ENCODE measurements around the gene NUPR1.

GRCh38 chr16:28527985-28528384, 10.8 kb downstream of the NUPR1 start:
- TF ChIP-seq, protein P1, sequence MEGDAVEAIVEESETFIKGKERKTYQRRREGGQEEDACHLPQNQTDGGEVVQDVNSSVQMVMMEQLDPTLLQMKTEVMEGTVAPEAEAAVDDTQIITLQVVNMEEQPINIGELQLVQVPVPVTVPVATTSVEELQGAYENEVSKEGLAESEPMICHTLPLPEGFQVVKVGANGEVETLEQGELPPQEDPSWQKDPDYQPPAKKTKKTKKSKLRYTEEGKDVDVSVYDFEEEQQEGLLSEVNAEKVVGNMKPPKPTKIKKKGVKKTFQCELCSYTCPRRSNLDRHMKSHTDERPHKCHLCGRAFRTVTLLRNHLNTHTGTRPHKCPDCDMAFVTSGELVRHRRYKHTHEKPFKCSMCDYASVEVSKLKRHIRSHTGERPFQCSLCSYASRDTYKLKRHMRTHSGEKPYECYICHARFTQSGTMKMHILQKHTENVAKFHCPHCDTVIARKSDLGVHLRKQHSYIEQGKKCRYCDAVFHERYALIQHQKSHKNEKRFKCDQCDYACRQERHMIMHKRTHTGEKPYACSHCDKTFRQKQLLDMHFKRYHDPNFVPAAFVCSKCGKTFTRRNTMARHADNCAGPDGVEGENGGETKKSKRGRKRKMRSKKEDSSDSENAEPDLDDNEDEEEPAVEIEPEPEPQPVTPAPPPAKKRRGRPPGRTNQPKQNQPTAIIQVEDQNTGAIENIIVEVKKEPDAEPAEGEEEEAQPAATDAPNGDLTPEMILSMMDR (IDR thresholded peaks at IDR 0.05), result no peak
- no peak for TF ChIP-seq POLR2AphosphoS5 (IDR thresholded peaks at IDR 0.05)
- no peak for TF ChIP-seq POLR2A (IDR thresholded peaks at IDR 0.05)
- no peak for TF ChIP-seq EP300 (IDR thresholded peaks at IDR 0.05)

Measured in gastroesophageal sphincter (tissue), 3 donors.